ENCODE data around the gene ESYT2. TPM values are rescaled to one million over a fixed set of nuclear protein-coding genes. Genes with fewer than 3 reads are reported as not detected.

Gene ESYT2
- total RNA-seq, 1 experiment from 2014 or later = 37.5 TPM

DNA sequence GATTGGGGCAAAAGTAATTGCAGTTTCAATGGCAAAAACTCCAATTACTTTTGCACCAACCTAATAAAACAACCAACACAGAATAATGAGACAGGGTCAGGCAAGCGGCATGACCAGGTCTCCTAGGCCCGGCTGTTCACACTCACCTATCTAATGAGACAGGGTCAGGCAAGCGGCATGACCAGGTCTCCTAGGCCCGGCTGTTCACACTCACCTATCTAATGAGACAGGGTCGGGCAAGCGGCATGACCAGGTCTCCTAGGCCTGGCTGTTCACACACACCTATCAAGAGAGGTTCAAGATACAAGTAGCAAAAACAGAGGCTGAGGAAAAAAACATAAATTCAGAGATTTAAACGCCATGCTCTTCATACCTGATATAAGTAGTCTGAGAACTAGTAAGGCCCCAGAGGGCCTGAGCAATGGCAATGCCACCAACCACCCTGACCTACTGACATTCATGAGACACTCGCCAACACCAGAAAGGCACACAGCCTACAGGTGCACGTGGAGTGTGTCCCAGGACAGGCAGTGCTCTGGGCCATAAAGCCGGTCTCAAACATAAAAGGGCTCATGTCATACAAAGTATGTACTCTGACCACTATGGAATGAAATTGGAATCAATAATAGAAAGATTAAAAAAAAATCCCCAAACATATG lies 84.1 kb downstream of the ESYT2 start:
- intact Hi-C loops (cut with micrococcal nuclease; ENCODE audit: unreplicated experiment) = no loop called here
- TF ChIP-seq EZH2 (IDR thresholded peaks at IDR 0.05; ENCODE audit: borderline replicate concordance, low read depth, low read length, poor library complexity, severe bottlenecking) = no peak
- TF ChIP-seq, protein P1, sequence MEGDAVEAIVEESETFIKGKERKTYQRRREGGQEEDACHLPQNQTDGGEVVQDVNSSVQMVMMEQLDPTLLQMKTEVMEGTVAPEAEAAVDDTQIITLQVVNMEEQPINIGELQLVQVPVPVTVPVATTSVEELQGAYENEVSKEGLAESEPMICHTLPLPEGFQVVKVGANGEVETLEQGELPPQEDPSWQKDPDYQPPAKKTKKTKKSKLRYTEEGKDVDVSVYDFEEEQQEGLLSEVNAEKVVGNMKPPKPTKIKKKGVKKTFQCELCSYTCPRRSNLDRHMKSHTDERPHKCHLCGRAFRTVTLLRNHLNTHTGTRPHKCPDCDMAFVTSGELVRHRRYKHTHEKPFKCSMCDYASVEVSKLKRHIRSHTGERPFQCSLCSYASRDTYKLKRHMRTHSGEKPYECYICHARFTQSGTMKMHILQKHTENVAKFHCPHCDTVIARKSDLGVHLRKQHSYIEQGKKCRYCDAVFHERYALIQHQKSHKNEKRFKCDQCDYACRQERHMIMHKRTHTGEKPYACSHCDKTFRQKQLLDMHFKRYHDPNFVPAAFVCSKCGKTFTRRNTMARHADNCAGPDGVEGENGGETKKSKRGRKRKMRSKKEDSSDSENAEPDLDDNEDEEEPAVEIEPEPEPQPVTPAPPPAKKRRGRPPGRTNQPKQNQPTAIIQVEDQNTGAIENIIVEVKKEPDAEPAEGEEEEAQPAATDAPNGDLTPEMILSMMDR (conservative IDR thresholded peaks at IDR 0.05; ENCODE audit: low read depth, low read length) = no peak
- Histone ChIP-seq H3K9me3 (ENCODE audit: low read depth, low read length, poor library complexity, severe bottlenecking) (no peaks in the 10 kb centered on the region), H3K36me3 (ENCODE audit: insufficient read depth, low read length, poor library complexity, severe bottlenecking) (peaks cover 7% of the 10 kb centered on the region), H3K27ac (ENCODE audit: low read depth, low read length, poor library complexity, severe bottlenecking) (no peak overlapping the region), H3K4me1 (ENCODE audit: insufficient read depth, low read length, poor library complexity, severe bottlenecking) (no peaks in the 10 kb centered on the region), H3K27me3 (replicated peaks; ENCODE audit: insufficient read depth, low read depth, low read length, poor library complexity) (no peaks in the 10 kb centered on the region), H3K4me3 (ENCODE audit: low read depth, low read length, poor library complexity, severe bottlenecking) (no peak overlapping the region)
- ChIA-PET CTCF (no interaction called here), POLR2A (ENCODE audit: low non-redundant PET) (no interaction called here)
- no peak for DNase-seq (ENCODE audit: low spot score)
- BruUV-seq (replicated peaks) = no TSS peak

DNA sequence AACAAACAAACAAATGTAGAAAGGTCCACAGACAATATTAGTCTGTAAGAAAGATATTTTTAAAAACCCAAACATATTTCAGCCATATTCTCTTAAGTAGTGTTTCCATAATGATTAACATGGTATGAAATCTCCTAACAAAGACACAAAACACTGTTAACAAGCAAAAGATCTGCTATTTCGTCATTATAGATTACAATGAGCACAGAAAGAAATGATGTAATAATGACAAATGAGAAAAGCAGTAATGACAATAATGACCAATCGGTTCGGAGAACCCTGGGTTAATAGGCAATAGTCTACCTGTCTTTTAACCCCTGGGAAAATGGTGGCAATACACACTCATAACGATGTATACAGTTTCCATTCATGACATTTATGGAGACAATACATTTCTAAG lies 85.2 kb downstream of the ESYT2 start:
- POLR2A ChIA-PET (ENCODE audit: low non-redundant PET) = no interaction called here
- Histone ChIP-seq H3K9me3 (ENCODE audit: low read depth, low read length, poor library complexity, severe bottlenecking) (no peaks in the 10 kb centered on the region), H3K36me3 (ENCODE audit: insufficient read depth, low read length, poor library complexity, severe bottlenecking) (peaks cover 10% of the 10 kb centered on the region), H3K4me3 (ENCODE audit: low read depth, low read length, poor library complexity, severe bottlenecking) (no peak overlapping the region), H3K4me1 (ENCODE audit: insufficient read depth, low read length, poor library complexity, severe bottlenecking) (no peaks in the 10 kb centered on the region), H3K27me3 (replicated peaks; ENCODE audit: insufficient read depth, low read depth, low read length, poor library complexity) (no peaks in the 10 kb centered on the region), H3K27ac (ENCODE audit: low read depth, low read length, poor library complexity, severe bottlenecking) (no peak overlapping the region)
- CTCF ChIA-PET = no interaction called here
- intact Hi-C loops (cut with micrococcal nuclease; ENCODE audit: unreplicated experiment) = no loop called here
- TF ChIP-seq EZH2 (IDR thresholded peaks at IDR 0.05; ENCODE audit: borderline replicate concordance, low read depth, low read length, poor library complexity, severe bottlenecking) = no peak
- TF ChIP-seq, protein P1 (conservative IDR thresholded peaks at IDR 0.05; ENCODE audit: low read depth, low read length) = no peak
- no TSS peak for BruUV-seq (replicated peaks)
- DNase-seq (ENCODE audit: low spot score) = no peak

DNA sequence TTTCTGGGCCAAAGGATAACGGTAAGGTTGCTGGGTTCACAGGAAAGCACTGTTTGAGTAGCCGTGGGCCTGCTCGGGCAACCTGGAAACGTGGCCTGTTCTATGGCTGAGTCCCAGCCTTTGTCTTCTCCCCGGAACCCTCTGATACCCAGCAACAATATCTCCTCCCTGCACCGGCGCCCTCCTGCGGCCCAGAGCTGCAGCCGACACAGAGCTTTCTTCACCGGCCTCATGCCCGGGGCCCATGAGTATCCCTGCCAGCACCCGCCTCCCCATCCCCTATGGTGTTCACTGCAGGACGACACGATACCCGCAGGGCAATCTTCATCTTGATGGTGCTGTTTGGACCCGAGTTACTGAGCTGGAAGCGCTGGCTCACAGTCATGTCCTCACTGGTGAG lies 86.1 kb downstream of the ESYT2 start:
- no TSS peak for BruUV-seq (replicated peaks)
- H3K36me3 ChIP-seq (ENCODE audit: insufficient read depth, low read length, poor library complexity, severe bottlenecking) = peaks cover 10% of the 10 kb centered on the region
- ChIA-PET CTCF (no interaction called here), POLR2A (ENCODE audit: low non-redundant PET) (no interaction called here)
- intact Hi-C loops (cut with micrococcal nuclease; ENCODE audit: unreplicated experiment) = no loop called here
- no peak overlapping the region for H3K4me3 ChIP-seq (ENCODE audit: low read depth, low read length, poor library complexity, severe bottlenecking)
- DNase-seq (ENCODE audit: low spot score) = no peak
- no peak for TF ChIP-seq EZH2 (IDR thresholded peaks at IDR 0.05; ENCODE audit: borderline replicate concordance, low read depth, low read length, poor library complexity, severe bottlenecking)
- TF ChIP-seq, protein P1 (conservative IDR thresholded peaks at IDR 0.05; ENCODE audit: low read depth, low read length) = no peak
- no peak overlapping the region for H3K27ac ChIP-seq (ENCODE audit: low read depth, low read length, poor library complexity, severe bottlenecking)
- no peaks in the 10 kb centered on the region for H3K27me3 ChIP-seq (replicated peaks; ENCODE audit: insufficient read depth, low read depth, low read length, poor library complexity)
- no peaks in the 10 kb centered on the region for H3K4me1 ChIP-seq (ENCODE audit: insufficient read depth, low read length, poor library complexity, severe bottlenecking)
- H3K9me3 ChIP-seq (ENCODE audit: low read depth, low read length, poor library complexity, severe bottlenecking) = no peaks in the 10 kb centered on the region

All from A673 (cell line).